GM21723 (cell line): ENCODE data around the gene ZNF608.

ENCODE experiments used
- ATAC-seq: cut with Tn5 transposase; IDR thresholded peaks from one replicate; pipeline ENCODE4 v1.9.1; 2021; ENCODE audit warnings: mild to moderate bottlenecking, moderate library complexity; ENCODE audit not compliant: unreplicated experiment

The ZNF608 gene

GRCh38 chr5:124745928-124746915 is at the start of gene ZNF608:
Gene ZNF608, minus strand, starts transcription at chr5:124746639. Its CDS starts 1,650 bp downstream, at chr5:124744989.
- ATAC-seq: no peak

- ATAC-seq: no peak
These were observed 49.4 kb upstream of the ZNF608 start for GRCh38 chr5:124795829-124796228.

- ATAC-seq: no peak
These were observed 44.7 kb upstream of the ZNF608 start for GRCh38 chr5:124790895-124791732.

- no peak for ATAC-seq
These were observed 44.0 kb upstream of the ZNF608 start for GRCh38 chr5:124790301-124790894.

- no peak for ATAC-seq
These were observed 42.7 kb upstream of the ZNF608 start for GRCh38 chr5:124789104-124789605.

GRCh38 chr5:124783794-124784193 is 37.4 kb upstream of the ZNF608 start:
- ATAC-seq: no peak

- no peak for ATAC-seq
These were observed 36.8 kb upstream of the ZNF608 start for GRCh38 chr5:124783285-124783684.

- no peak for ATAC-seq
These were observed 35.8 kb upstream of the ZNF608 start for GRCh38 chr5:124782262-124782661.

- no peak for ATAC-seq
These were observed 33.6 kb upstream of the ZNF608 start for GRCh38 chr5:124780011-124780410.

- no peak for ATAC-seq
These were observed 27.2 kb upstream of the ZNF608 start for GRCh38 chr5:124773315-124774311.

- ATAC-seq: no peak
These were observed 26.2 kb upstream of the ZNF608 start for GRCh38 chr5:124772457-124773200.

- no peak for ATAC-seq
These were observed 25.3 kb upstream of the ZNF608 start for GRCh38 chr5:124771761-124772160.

GRCh38 chr5:124764992-124765611 is 18.7 kb upstream of the ZNF608 start:
- ATAC-seq: no peak

- ATAC-seq: no peak
These were observed 18.1 kb upstream of the ZNF608 start for GRCh38 chr5:124764585-124764984.

- no peak for ATAC-seq
These were observed 14.6 kb upstream of the ZNF608 start for GRCh38 chr5:124761010-124761409.

- no peak for ATAC-seq
These were observed 14.2 kb upstream of the ZNF608 start for GRCh38 chr5:124760608-124761007.

GRCh38 chr5:124755565-124755964 is 9.1 kb upstream of the ZNF608 start:
- no peak for ATAC-seq

GRCh38 chr5:124755041-124755440 is 8.6 kb upstream of the ZNF608 start:
- ATAC-seq: no peak
